HG03196 (cell line): ENCODE measurements around the gene MYO1D.
"Not testable (repeated sequence)": the region's sequence is repeated elsewhere in the genome, so short reads cannot be mapped to it uniquely, and the experiment has no call there.

Experiments used
- ATAC-seq: cut with Tn5 transposase; IDR thresholded peaks from one replicate; pipeline ENCODE4 v1.9.1; 2021; ENCODE audit not compliant: unreplicated experiment

Gene MYO1D

GRCh38 chr17:32739722-32740121 lies 137.2 kb downstream of the MYO1D start:
- no peak for ATAC-seq

GRCh38 chr17:32739151-32739550 lies 137.8 kb downstream of the MYO1D start:
- not testable (repeated sequence) for ATAC-seq

- no peak for ATAC-seq
These were observed 143.5 kb downstream of the MYO1D start for GRCh38 chr17:32733401-32733800.

- ATAC-seq, result no peak
These were observed 144.0 kb downstream of the MYO1D start for GRCh38 chr17:32732900-32733299.

GRCh38 chr17:32732296-32732642 lies 144.7 kb downstream of the MYO1D start:
- no peak for ATAC-seq

GRCh38 chr17:32731556-32732295 lies 145.2 kb downstream of the MYO1D start:
- no peak for ATAC-seq

GRCh38 chr17:32727681-32728080 lies 149.2 kb downstream of the MYO1D start:
- no peak for ATAC-seq

- ATAC-seq, result no peak
These were observed 151.2 kb downstream of the MYO1D start for GRCh38 chr17:32725697-32726096.

GRCh38 chr17:32723310-32723955 lies 153.5 kb downstream of the MYO1D start:
- ATAC-seq, result no peak

GRCh38 chr17:32722733-32723132 lies 154.2 kb downstream of the MYO1D start:
- no peak for ATAC-seq

GRCh38 chr17:32720671-32721070 lies 156.3 kb downstream of the MYO1D start:
- ATAC-seq, result no peak

- no peak for ATAC-seq
These were observed 157.2 kb downstream of the MYO1D start for GRCh38 chr17:32719689-32720088.

- ATAC-seq, result not testable (repeated sequence)
These were observed 162.0 kb downstream of the MYO1D start for GRCh38 chr17:32714922-32715321.

GRCh38 chr17:32714206-32714605 lies 162.7 kb downstream of the MYO1D start:
- not testable (repeated sequence) for ATAC-seq

GRCh38 chr17:32713081-32713480 lies 163.8 kb downstream of the MYO1D start:
- ATAC-seq, result no peak

GRCh38 chr17:32709562-32709961 lies 167.4 kb downstream of the MYO1D start:
- no peak for ATAC-seq

GRCh38 chr17:32701871-32702270 lies 175.1 kb downstream of the MYO1D start:
- ATAC-seq, result no peak

GRCh38 chr17:32699247-32699646 lies 177.7 kb downstream of the MYO1D start:
- no peak for ATAC-seq

GRCh38 chr17:32697728-32698625 lies 178.9 kb downstream of the MYO1D start:
- ATAC-seq, result no peak

- ATAC-seq, result no peak
These were observed 180.5 kb downstream of the MYO1D start for GRCh38 chr17:32696426-32696825.

- no peak for ATAC-seq
These were observed 181.1 kb downstream of the MYO1D start for GRCh38 chr17:32695864-32696263.
